SK-N-SH treated with all-trans-retinoic acid at 6 μM for 48 hours (cell line): ENCODE results near the gene RTL1.

Experiments used
- BACH2 ChIP-seq: fragments of 250-450 bp; sonication (Bioruptor Pico); IDR thresholded peaks from 2 replicates; pipeline ENCODE4 v1.9.0; 2021; ENCODE audit warnings: mild to moderate bottlenecking, borderline replicate concordance
- OSR1 ChIP-seq: fragments of 250-450 bp; sonication (Bioruptor Pico); IDR thresholded peaks from 2 replicates; pipeline ENCODE4 v1.8.0; 2022; ENCODE audit warnings: moderate library complexity, mild to moderate bottlenecking, inconsistent platforms
- RARB ChIP-seq: fragments of 250-450 bp; sonication (Bioruptor Pico); IDR thresholded peaks from 2 replicates; pipeline ENCODE4 v1.8.0; 2021; ENCODE audit warnings: mild to moderate bottlenecking, moderate library complexity
- SNAI2 ChIP-seq: fragments of 250-450 bp; sonication (Bioruptor Pico); IDR thresholded peaks from 2 replicates; pipeline ENCODE4 v1.5.0; 2020; ENCODE audit warnings: mild to moderate bottlenecking, moderate library complexity
- TCF4 ChIP-seq: fragments of 250-450 bp; sonication (Bioruptor Pico); IDR thresholded peaks from 2 replicates; pipeline ENCODE4 v1.8.0; 2021; ENCODE audit warnings: mild to moderate bottlenecking, moderate library complexity, borderline replicate concordance
- ZC3H10 ChIP-seq: fragments of 250-450 bp; sonication (Bioruptor Pico); IDR thresholded peaks from 2 replicates; pipeline ENCODE4 v1.5.1; 2021; ENCODE audit warnings: mild to moderate bottlenecking, moderate library complexity
- ZFP3 ChIP-seq: fragments of 250-450 bp; sonication (Bioruptor Pico); IDR thresholded peaks from 2 replicates; pipeline ENCODE4 v1.5.0; 2020; ENCODE audit warnings: mild to moderate bottlenecking, moderate library complexity
- ZFP30 ChIP-seq: fragments of 450-650 bp; formaldehyde crosslinking; IDR thresholded peaks from 2 replicates; pipeline ENCODE4 v1.5.0; 2022; ENCODE audit warnings: mild to moderate bottlenecking, moderate library complexity
- ZNF565 ChIP-seq: fragments of 450-650 bp; formaldehyde crosslinking; conservative IDR thresholded peaks from 2 replicates; pipeline ENCODE4 v1.5.0; 2020; ENCODE audit warnings: low read depth, mild to moderate bottlenecking, moderate library complexity
- ZNF70 ChIP-seq: fragments of 450-650 bp; formaldehyde crosslinking; IDR thresholded peaks from 2 replicates; pipeline ENCODE4 v1.5.0; 2020; ENCODE audit warnings: mild to moderate bottlenecking, moderate library complexity
- TF ChIP-seq, protein P1 (sequence below): fragments of 250-450 bp; sonication (Bioruptor Pico); IDR thresholded peaks from 2 replicates; pipeline ENCODE4 v1.5.0; 2020; ENCODE audit warnings: mild to moderate bottlenecking, moderate library complexity
- TF ChIP-seq, protein P2 (sequence below): fragments of 250-450 bp; sonication (Bioruptor Pico); IDR thresholded peaks from 2 replicates; pipeline ENCODE4 v1.5.1; 2020; ENCODE audit warnings: low read depth, mild to moderate bottlenecking, moderate library complexity
- TF ChIP-seq, protein P3 (sequence below): fragments of 250-450 bp; sonication (Bioruptor Pico); IDR thresholded peaks from 2 replicates; pipeline ENCODE4 v1.8.0; 2020; ENCODE audit warnings: mild to moderate bottlenecking, moderate library complexity, borderline replicate concordance
- TF ChIP-seq, protein P4 (sequence below): fragments of 250-450 bp; sonication (Bioruptor Pico); IDR thresholded peaks from 2 replicates; pipeline ENCODE4 v1.8.0; 2021; ENCODE audit warnings: low read depth, mild to moderate bottlenecking, moderate library complexity, borderline replicate concordance

DNA sequence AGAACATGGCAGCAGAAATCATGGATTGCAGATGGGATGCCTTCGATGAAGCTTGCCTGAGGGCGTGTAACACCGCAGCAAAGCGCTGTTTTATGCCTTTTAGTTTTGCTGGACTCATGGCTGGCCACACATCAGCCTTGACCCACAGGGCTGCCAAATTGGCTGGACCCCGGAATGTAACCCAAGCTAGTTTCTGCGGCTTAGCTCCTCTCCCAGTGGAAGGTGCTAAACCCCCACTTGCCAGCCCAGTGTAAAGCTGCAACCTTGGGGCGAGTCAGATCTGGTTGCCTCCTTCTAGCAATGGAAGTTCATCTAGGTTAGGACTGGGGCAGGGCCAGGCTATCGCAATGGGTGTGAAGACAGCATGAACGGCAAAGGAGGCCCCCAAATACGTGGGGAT lies 39.3 kb downstream of the RTL1 start:
- TF ChIP-seq, protein P1, sequence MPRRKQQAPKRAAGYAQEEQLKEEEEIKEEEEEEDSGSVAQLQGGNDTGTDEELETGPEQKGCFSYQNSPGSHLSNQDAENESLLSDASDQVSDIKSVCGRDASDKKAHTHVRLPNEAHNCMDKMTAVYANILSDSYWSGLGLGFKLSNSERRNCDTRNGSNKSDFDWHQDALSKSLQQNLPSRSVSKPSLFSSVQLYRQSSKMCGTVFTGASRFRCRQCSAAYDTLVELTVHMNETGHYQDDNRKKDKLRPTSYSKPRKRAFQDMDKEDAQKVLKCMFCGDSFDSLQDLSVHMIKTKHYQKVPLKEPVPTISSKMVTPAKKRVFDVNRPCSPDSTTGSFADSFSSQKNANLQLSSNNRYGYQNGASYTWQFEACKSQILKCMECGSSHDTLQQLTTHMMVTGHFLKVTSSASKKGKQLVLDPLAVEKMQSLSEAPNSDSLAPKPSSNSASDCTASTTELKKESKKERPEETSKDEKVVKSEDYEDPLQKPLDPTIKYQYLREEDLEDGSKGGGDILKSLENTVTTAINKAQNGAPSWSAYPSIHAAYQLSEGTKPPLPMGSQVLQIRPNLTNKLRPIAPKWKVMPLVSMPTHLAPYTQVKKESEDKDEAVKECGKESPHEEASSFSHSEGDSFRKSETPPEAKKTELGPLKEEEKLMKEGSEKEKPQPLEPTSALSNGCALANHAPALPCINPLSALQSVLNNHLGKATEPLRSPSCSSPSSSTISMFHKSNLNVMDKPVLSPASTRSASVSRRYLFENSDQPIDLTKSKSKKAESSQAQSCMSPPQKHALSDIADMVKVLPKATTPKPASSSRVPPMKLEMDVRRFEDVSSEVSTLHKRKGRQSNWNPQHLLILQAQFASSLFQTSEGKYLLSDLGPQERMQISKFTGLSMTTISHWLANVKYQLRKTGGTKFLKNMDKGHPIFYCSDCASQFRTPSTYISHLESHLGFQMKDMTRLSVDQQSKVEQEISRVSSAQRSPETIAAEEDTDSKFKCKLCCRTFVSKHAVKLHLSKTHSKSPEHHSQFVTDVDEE = no peak
- TF ChIP-seq OSR1 (CRISPR knock-in tag) (no peak), SNAI2 (CRISPR knock-in tag) (no peak), ZFP30 (no peak), ZNF70 (no peak), ZC3H10 (CRISPR knock-in tag) (no peak), BACH2 (CRISPR knock-in tag) (no peak), ZNF565 (CRISPR knock-in tag) (no peak), RARB (CRISPR knock-in tag) (no peak), TCF4 (no peak), ZFP3 (no peak)
- TF ChIP-seq, protein P2, sequence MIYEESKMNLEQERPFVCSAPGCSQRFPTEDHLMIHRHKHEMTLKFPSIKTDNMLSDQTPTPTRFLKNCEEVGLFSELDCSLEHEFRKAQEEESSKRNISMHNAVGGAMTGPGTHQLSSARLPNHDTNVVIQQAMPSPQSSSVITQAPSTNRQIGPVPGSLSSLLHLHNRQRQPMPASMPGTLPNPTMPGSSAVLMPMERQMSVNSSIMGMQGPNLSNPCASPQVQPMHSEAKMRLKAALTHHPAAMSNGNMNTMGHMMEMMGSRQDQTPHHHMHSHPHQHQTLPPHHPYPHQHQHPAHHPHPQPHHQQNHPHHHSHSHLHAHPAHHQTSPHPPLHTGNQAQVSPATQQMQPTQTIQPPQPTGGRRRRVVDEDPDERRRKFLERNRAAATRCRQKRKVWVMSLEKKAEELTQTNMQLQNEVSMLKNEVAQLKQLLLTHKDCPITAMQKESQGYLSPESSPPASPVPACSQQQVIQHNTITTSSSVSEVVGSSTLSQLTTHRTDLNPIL (CRISPR knock-in tag) = no peak
- TF ChIP-seq, protein P3, sequence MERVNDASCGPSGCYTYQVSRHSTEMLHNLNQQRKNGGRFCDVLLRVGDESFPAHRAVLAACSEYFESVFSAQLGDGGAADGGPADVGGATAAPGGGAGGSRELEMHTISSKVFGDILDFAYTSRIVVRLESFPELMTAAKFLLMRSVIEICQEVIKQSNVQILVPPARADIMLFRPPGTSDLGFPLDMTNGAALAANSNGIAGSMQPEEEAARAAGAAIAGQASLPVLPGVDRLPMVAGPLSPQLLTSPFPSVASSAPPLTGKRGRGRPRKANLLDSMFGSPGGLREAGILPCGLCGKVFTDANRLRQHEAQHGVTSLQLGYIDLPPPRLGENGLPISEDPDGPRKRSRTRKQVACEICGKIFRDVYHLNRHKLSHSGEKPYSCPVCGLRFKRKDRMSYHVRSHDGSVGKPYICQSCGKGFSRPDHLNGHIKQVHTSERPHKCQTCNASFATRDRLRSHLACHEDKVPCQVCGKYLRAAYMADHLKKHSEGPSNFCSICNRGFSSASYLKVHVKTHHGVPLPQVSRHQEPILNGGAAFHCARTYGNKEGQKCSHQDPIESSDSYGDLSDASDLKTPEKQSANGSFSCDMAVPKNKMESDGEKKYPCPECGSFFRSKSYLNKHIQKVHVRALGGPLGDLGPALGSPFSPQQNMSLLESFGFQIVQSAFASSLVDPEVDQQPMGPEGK = no peak
- TF ChIP-seq, protein P4, sequence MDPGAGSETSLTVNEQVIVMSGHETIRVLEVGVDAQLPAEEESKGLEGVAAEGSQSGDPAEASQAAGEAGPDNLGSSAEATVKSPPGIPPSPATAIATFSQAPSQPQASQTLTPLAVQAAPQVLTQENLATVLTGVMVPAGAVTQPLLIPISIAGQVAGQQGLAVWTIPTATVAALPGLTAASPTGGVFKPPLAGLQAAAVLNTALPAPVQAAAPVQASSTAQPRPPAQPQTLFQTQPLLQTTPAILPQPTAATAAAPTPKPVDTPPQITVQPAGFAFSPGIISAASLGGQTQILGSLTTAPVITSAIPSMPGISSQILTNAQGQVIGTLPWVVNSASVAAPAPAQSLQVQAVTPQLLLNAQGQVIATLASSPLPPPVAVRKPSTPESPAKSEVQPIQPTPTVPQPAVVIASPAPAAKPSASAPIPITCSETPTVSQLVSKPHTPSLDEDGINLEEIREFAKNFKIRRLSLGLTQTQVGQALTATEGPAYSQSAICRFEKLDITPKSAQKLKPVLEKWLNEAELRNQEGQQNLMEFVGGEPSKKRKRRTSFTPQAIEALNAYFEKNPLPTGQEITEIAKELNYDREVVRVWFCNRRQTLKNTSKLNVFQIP (CRISPR knock-in tag) = no peak
